Keratinocyte (primary cell): Measurements from ENCODE around the gene PEPD.

Experiments used
- EZH2 ChIP-seq: IDR thresholded peaks from one replicate; pipeline ENCODE4 v1.6.1; 2012; ENCODE audit warnings: inconsistent platforms, mild to moderate bottlenecking, low read length, moderate library complexity
- TF ChIP-seq, protein P1 (sequence below), 3 experiments: IDR thresholded peaks in 1 of 3; conservative IDR thresholded peaks in 1 of 3; optimal IDR thresholded peaks in 1 of 3; 2 replicates in 2 of 3; 3 replicates in 1 of 3; pipeline versions ENCODE3 to v1.5.1; 2011; ENCODE audit warnings: low read length in 3 of 3, mild to moderate bottlenecking in 3 of 3, moderate library complexity in 2 of 3, control low read depth in 1 of 3, inconsistent platforms in 1 of 3; ENCODE audit not compliant: insufficient read depth in 2 of 3; ENCODE audit errors: extremely low read depth in 1 of 3

DNA sequence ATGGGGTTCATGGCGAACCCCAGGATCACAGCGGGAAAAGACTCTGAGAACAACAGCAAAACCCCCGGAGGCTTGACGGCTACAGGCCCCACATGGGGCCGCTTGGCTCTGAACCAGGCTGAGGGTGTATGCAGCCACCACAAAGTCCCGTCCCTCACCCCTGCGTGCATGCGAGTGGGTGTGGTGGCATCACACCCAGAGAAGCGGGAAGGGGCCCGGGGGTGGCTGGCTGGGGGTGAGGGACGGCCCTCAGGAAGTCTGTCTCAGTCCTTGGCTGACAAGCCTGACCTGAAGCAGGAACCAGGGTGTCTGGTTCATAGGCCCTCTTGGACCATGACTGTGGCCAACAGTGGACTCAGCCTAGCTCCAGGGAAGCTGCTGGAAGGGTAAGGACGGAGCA lies 113.9 kb downstream of the PEPD start:
- TF ChIP-seq, protein P1, sequence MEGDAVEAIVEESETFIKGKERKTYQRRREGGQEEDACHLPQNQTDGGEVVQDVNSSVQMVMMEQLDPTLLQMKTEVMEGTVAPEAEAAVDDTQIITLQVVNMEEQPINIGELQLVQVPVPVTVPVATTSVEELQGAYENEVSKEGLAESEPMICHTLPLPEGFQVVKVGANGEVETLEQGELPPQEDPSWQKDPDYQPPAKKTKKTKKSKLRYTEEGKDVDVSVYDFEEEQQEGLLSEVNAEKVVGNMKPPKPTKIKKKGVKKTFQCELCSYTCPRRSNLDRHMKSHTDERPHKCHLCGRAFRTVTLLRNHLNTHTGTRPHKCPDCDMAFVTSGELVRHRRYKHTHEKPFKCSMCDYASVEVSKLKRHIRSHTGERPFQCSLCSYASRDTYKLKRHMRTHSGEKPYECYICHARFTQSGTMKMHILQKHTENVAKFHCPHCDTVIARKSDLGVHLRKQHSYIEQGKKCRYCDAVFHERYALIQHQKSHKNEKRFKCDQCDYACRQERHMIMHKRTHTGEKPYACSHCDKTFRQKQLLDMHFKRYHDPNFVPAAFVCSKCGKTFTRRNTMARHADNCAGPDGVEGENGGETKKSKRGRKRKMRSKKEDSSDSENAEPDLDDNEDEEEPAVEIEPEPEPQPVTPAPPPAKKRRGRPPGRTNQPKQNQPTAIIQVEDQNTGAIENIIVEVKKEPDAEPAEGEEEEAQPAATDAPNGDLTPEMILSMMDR (optimal IDR thresholded peaks at IDR 0.05 in 1 of 3, IDR thresholded peaks at IDR 0.05 in 1 of 3, conservative IDR thresholded peaks at IDR 0.05 in 1 of 3; ENCODE audit: extremely low read depth in 1 of 3, insufficient read depth in 2 of 3, low read length in 3 of 3) = no peak
- TF ChIP-seq EZH2 = no peak
